IPS DF 6.9 (cell line): Measurements from ENCODE around the gene TMEM213.

ENCODE experiments used
- DNase-seq: peaks from one replicate; pipeline ENCODE4 v3.0.0-alpha.2; 2013; ENCODE audit warnings: low read depth, low spot score
- H3K27ac ChIP-seq: one replicate; pipeline ENCODE4 v1.5.1; 2013; ENCODE audit warnings: low read length, control low read depth
- H3K27me3 ChIP-seq: 2 replicates; pipeline ENCODE4 v1.6.1; 2013; ENCODE audit warnings: mild to moderate bottlenecking, low read length; ENCODE audit not compliant: control insufficient read depth, insufficient read depth
- H3K36me3 ChIP-seq: 2 replicates; pipeline ENCODE4 v1.6.1; 2013; ENCODE audit warnings: low read length; ENCODE audit not compliant: control insufficient read depth, insufficient read depth
- H3K4me1 ChIP-seq: 2 replicates; pipeline ENCODE4 v1.6.1; 2013; ENCODE audit warnings: low read length; ENCODE audit not compliant: control insufficient read depth, insufficient read depth
- H3K4me3 ChIP-seq: 2 replicates; pipeline ENCODE4 v1.5.1; 2013; ENCODE audit warnings: mild to moderate bottlenecking, low read length
- H3K9me3 ChIP-seq: 2 replicates; pipeline ENCODE4 v1.6.1; 2013; ENCODE audit warnings: low read length, inconsistent platforms; ENCODE audit not compliant: control insufficient read depth, insufficient read depth
- WGBS: extraction: QIAGEN DNeasy Blood & Tissue Kit; methylation state at CpG from one replicate; pipeline ENCODE4 v1.1.7; 2013; ENCODE audit warnings: mixed read lengths, missing lambda C conversion rate; ENCODE audit not compliant: insufficient read length, insufficient coverage; 5-methylcytosine and 5-hydroxymethylcytosine counted together

Gene TMEM213

GRCh38 chr7:138837627-138838026 lies 39.8 kb downstream of the TMEM213 start:
- DNase-seq = no peak
- no CpG with 5 or more reads among the region's 13 CpGs for WGBS
- Histone ChIP-seq H3K9me3 (no peaks in the 10 kb centered on the region), H3K27me3 (no peaks in the 10 kb centered on the region), H3K27ac (no peak overlapping the region), H3K36me3 (peaks cover 5% of the 10 kb centered on the region; the same call in 1 of the 2 replicates), H3K4me1 (no peaks in the 10 kb centered on the region; the same call in 1 of the 2 replicates), H3K4me3 (no peak overlapping the region)

- WGBS = no CpG with 5 or more reads among the region's 9 CpGs
- Histone ChIP-seq H3K36me3 (peaks cover 5% of the 10 kb centered on the region; the same call in 1 of the 2 replicates), H3K9me3 (no peaks in the 10 kb centered on the region), H3K27me3 (no peaks in the 10 kb centered on the region), H3K4me1 (no peaks in the 10 kb centered on the region; the same call in 1 of the 2 replicates), H3K27ac (no peak overlapping the region), H3K4me3 (no peak overlapping the region)
- no peak for DNase-seq
Measured at GRCh38 chr7:138838166-138838565, 40.4 kb downstream of the TMEM213 start.

GRCh38 chr7:138842111-138842510 lies 44.3 kb downstream of the TMEM213 start:
- DNase-seq = no peak
- Histone ChIP-seq H3K4me1 (peaks cover 1% of the 10 kb centered on the region), H3K36me3 (peaks cover 5% of the 10 kb centered on the region), H3K27me3 (no peaks in the 10 kb centered on the region), H3K4me3 (no peak overlapping the region), H3K9me3 (no peaks in the 10 kb centered on the region), H3K27ac (no peak overlapping the region)
- WGBS = no CpG with 5 or more reads among the region's 12 CpGs

- no peaks in the 10 kb centered on the region; the same call in 1 of the 2 replicates for H3K36me3 ChIP-seq
- peaks cover 1% of the 10 kb centered on the region for H3K4me1 ChIP-seq
- H3K4me3 ChIP-seq = no peak overlapping the region
- no peak for DNase-seq
- no peak overlapping the region for H3K27ac ChIP-seq
- H3K27me3 ChIP-seq = no peaks in the 10 kb centered on the region
- no CpG with 5 or more reads among the region's 20 CpGs for WGBS
- no peaks in the 10 kb centered on the region for H3K9me3 ChIP-seq
Measured at GRCh38 chr7:138843632-138844580, 46.1 kb downstream of the TMEM213 start.

GRCh38 chr7:138845711-138846110 lies 47.9 kb downstream of the TMEM213 start:
- peaks cover 2% of the 10 kb centered on the region for H3K36me3 ChIP-seq
- H3K27ac ChIP-seq = no peak overlapping the region
- no peak for DNase-seq
- no peaks in the 10 kb centered on the region for H3K27me3 ChIP-seq
- H3K4me1 ChIP-seq = peaks cover 1% of the 10 kb centered on the region
- WGBS = 100% methylated on average over 1 of the region's 2 CpGs
- H3K4me3 ChIP-seq = no peak overlapping the region
- H3K9me3 ChIP-seq = no peaks in the 10 kb centered on the region

GRCh38 chr7:138848056-138848980 lies 50.5 kb downstream of the TMEM213 start:
- Histone ChIP-seq H3K9me3 (no peaks in the 10 kb centered on the region), H3K36me3 (peaks cover 2% of the 10 kb centered on the region), H3K4me1 (peaks cover 2% of the 10 kb centered on the region), H3K4me3 (no peak overlapping the region), H3K27me3 (no peaks in the 10 kb centered on the region), H3K27ac (no peak overlapping the region)
- WGBS = no CpG with 5 or more reads among the region's 3 CpGs
- DNase-seq = no peak

GRCh38 chr7:138849701-138850100 lies 51.9 kb downstream of the TMEM213 start:
- Histone ChIP-seq H3K36me3 (peaks cover 2% of the 10 kb centered on the region), H3K27ac (no peak overlapping the region), H3K4me1 (peaks cover 2% of the 10 kb centered on the region; the same call in 1 of the 2 replicates), H3K9me3 (no peaks in the 10 kb centered on the region), H3K4me3 (no peak overlapping the region), H3K27me3 (no peaks in the 10 kb centered on the region)
- WGBS = no CpG with 5 or more reads among the region's 5 CpGs
- DNase-seq = no peak

- no peaks in the 10 kb centered on the region for H3K9me3 ChIP-seq
- WGBS = no CpG with 5 or more reads among the region's 5 CpGs
Measured at GRCh38 chr7:138852469-138852868, 54.7 kb downstream of the TMEM213 start.

GRCh38 chr7:138853448-138853847 lies 55.7 kb downstream of the TMEM213 start:
- Histone ChIP-seq H3K9me3 (no peaks in the 10 kb centered on the region), H3K4me1 (peaks cover 3% of the 10 kb centered on the region; the same call in 1 of the 2 replicates), H3K27ac (no peak overlapping the region), H3K4me3 (no peak overlapping the region), H3K27me3 (no peaks in the 10 kb centered on the region), H3K36me3 (peaks cover 2% of the 10 kb centered on the region; the same call in 1 of the 2 replicates)
- WGBS = no CpG with 5 or more reads among the region's 3 CpGs
- DNase-seq = no peak

More at GRCh38 chr7:138852469-138852868, 54.7 kb downstream of the TMEM213 start:
- no peaks in the 10 kb centered on the region for H3K27me3 ChIP-seq
- no peak for DNase-seq
- H3K4me3 ChIP-seq = no peak overlapping the region
- H3K27ac ChIP-seq = no peak overlapping the region
- H3K36me3 ChIP-seq = peaks cover 2% of the 10 kb centered on the region; the same call in 1 of the 2 replicates
- H3K4me1 ChIP-seq = peaks cover 3% of the 10 kb centered on the region; the same call in 1 of the 2 replicates

GRCh38 chr7:138854115-138854645 lies 56.4 kb downstream of the TMEM213 start:
- Histone ChIP-seq H3K9me3 (no peaks in the 10 kb centered on the region), H3K4me3 (no peak overlapping the region), H3K4me1 (peaks cover 3% of the 10 kb centered on the region; the same call in 1 of the 2 replicates), H3K36me3 (peaks cover 2% of the 10 kb centered on the region; the same call in 1 of the 2 replicates), H3K27me3 (no peaks in the 10 kb centered on the region), H3K27ac (no peak overlapping the region)
- WGBS = no CpG with 5 or more reads among the region's 5 CpGs
- no peak for DNase-seq
